Caco-2 (cell line): ENCODE measurements around the gene DNAJC24. TPM values are rescaled to one million over a fixed set of nuclear protein-coding genes. Genes with fewer than 3 reads are reported as not detected.

Experiments
- BruUV-seq: library from RNA; stranded (reverse); fragments of 400-500 nt; replicated peaks from 2 replicates; lab custom pipeline; 2021; lab: Mats Ljungman, UMichigan
- CTCF ChIA-PET: fragments of 300-600 bp; sonication (Branson Sonifier 250); formaldehyde crosslinking; loops from one replicate; lab custom pipeline; 2022; ENCODE audit warnings: antibody characterized with exemption; lab: Charles Lee
- POLR2A ChIA-PET: fragments of 300-600 bp; sonication (Branson Sonifier 250); formaldehyde crosslinking; loops from one replicate; lab custom pipeline; 2022; ENCODE audit warnings: antibody characterized with exemption; lab: Charles Lee
- DNase-seq, 2 experiments: peaks; one replicate each; pipeline versions ENCODE4 v3.0.0 to v3.0.0-alpha.2; 2020 to 2022
- H3K27me3 ChIP-seq: replicated peaks from 2 replicates; pipeline ENCODE4 v1.6.0; 2011; ENCODE audit warnings: low read length; ENCODE audit not compliant: control insufficient read depth, insufficient read depth
- H3K36me3 ChIP-seq: 2 replicates; pipeline ENCODE4 v1.5.1; 2011; ENCODE audit warnings: low read length; ENCODE audit not compliant: control insufficient read depth, insufficient read depth
- H3K4me1 ChIP-seq: fragments of 250-450 bp; sonication (Bioruptor Pico); 2 replicates; pipeline ENCODE4 v1.5.1; 2020; ENCODE audit warnings: mild to moderate bottlenecking
- H3K4me3 ChIP-seq: 2 replicates; pipeline ENCODE4 v1.5.1; 2011; ENCODE audit warnings: low read depth, mild to moderate bottlenecking, control low read depth, low read length
- H3K9me3 ChIP-seq: fragments of 250-450 bp; sonication (Bioruptor Pico); 2 replicates; pipeline ENCODE4 v1.5.1; 2020; ENCODE audit warnings: mild to moderate bottlenecking, moderate library complexity
- H3K27ac Mint-ChIP-seq: one replicate; pipeline ENCODE4 v1.8.0; 2022; ENCODE audit warnings: mixed read lengths; ENCODE audit not compliant: unreplicated experiment
- H3K27me3 Mint-ChIP-seq: one replicate; pipeline ENCODE4 v1.8.0; 2022; ENCODE audit warnings: mixed read lengths; ENCODE audit not compliant: insufficient read depth, unreplicated experiment
- H3K36me3 Mint-ChIP-seq: one replicate; pipeline ENCODE4 v1.8.0; 2022; ENCODE audit warnings: mild to moderate bottlenecking, mixed read lengths; ENCODE audit not compliant: insufficient read depth, unreplicated experiment
- H3K4me1 Mint-ChIP-seq: one replicate; pipeline ENCODE4 v1.8.0; 2022; ENCODE audit warnings: low read depth, mixed read lengths; ENCODE audit not compliant: unreplicated experiment
- H3K4me3 Mint-ChIP-seq: one replicate; pipeline ENCODE4 v1.8.0; 2022; ENCODE audit warnings: mild to moderate bottlenecking, moderate library complexity, mixed read lengths; ENCODE audit not compliant: unreplicated experiment
- H3K9me3 Mint-ChIP-seq: one replicate; pipeline ENCODE4 v1.8.0; 2022; ENCODE audit warnings: mixed read lengths; ENCODE audit not compliant: unreplicated experiment
- CTCF ChIP-seq, 2 experiments: fragments of 200-600 bp in 1 of 2; IDR thresholded peaks; 1 replicate in 1 of 2; 2 replicates in 1 of 2; pipeline versions ENCODE4 v1.5.1 to v1.8.0; 2011 to 2022; ENCODE audit warnings: antibody characterized with exemption in 1 of 2, control low read depth in 1 of 2, inconsistent platforms in 1 of 2, low read depth in 1 of 2, low read length in 1 of 2, mild to moderate bottlenecking in 1 of 2, moderate library complexity in 1 of 2; ENCODE audit not compliant: insufficient read depth in 1 of 2, severe bottlenecking in 1 of 2, unreplicated experiment in 1 of 2
- intact Hi-C: fragments of 100-400 bp; cut with micrococcal nuclease; formaldehyde crosslinking; loops from one replicate; pipeline ENCODE4 v1.10.0; 2022; ENCODE audit not compliant: unreplicated experiment
- total RNA-seq: library from RNA; stranded (reverse); gene quantifications from 2 replicates; pipeline ENCODE4 v1.2.3, GENCODE V29; 2022

The DNAJC24 gene
- total RNA-seq, 1 experiment from 2014 or later, result 14.8 TPM

- Histone ChIP-seq H3K9me3 (no peaks in the 10 kb centered on the region), H3K4me1 (no peaks in the 10 kb centered on the region), H3K36me3 (no peaks in the 10 kb centered on the region), H3K27me3 (no peaks in the 10 kb centered on the region), H3K4me3 (no peak overlapping the region)
- CTCF ChIA-PET, result no interaction called here
- POLR2A ChIA-PET, result no interaction called here
- H3K4me1 Mint-ChIP-seq, result no peaks in the 10 kb centered on the region
- no peak overlapping the region for H3K27ac Mint-ChIP-seq
- H3K9me3 Mint-ChIP-seq, result no peaks in the 10 kb centered on the region
- no TSS peak for BruUV-seq
- H3K27me3 Mint-ChIP-seq, result no peaks in the 10 kb centered on the region
- no peak for DNase-seq
- no peak overlapping the region for H3K4me3 Mint-ChIP-seq
- intact Hi-C loops, result no loop called here
- no peak for TF ChIP-seq CTCF (IDR thresholded peaks at IDR 0.05; ENCODE audit: insufficient read depth in 1 of 2, low read depth in 1 of 2, low read length in 1 of 2, severe bottlenecking in 1 of 2, unreplicated experiment in 1 of 2)
- H3K36me3 Mint-ChIP-seq, result no peaks in the 10 kb centered on the region
These were observed 52.2 kb downstream of the DNAJC24 start for GRCh38 chr11:31421820-31422219.

GRCh38 chr11:31422703-31423102, 53.0 kb downstream of the DNAJC24 start:
- Mint-ChIP-seq H3K27me3 (no peaks in the 10 kb centered on the region), H3K4me3 (no peak overlapping the region), H3K27ac (no peak overlapping the region), H3K36me3 (no peaks in the 10 kb centered on the region), H3K9me3 (no peaks in the 10 kb centered on the region), H3K4me1 (no peaks in the 10 kb centered on the region)
- intact Hi-C loops, result no loop called here
- no peaks in the 10 kb centered on the region for H3K4me1 ChIP-seq
- no peaks in the 10 kb centered on the region for H3K27me3 ChIP-seq
- no peak for DNase-seq
- H3K9me3 ChIP-seq, result no peaks in the 10 kb centered on the region
- H3K36me3 ChIP-seq, result no peaks in the 10 kb centered on the region
- BruUV-seq, result no TSS peak
- ChIA-PET POLR2A (no interaction called here), CTCF (no interaction called here)
- TF ChIP-seq CTCF (IDR thresholded peaks at IDR 0.05; ENCODE audit: insufficient read depth in 1 of 2, low read depth in 1 of 2, low read length in 1 of 2, severe bottlenecking in 1 of 2, unreplicated experiment in 1 of 2), result no peak
- H3K4me3 ChIP-seq, result no peak overlapping the region

GRCh38 chr11:31424652-31425051, 55.0 kb downstream of the DNAJC24 start:
- Mint-ChIP-seq H3K9me3 (no peaks in the 10 kb centered on the region), H3K27me3 (no peaks in the 10 kb centered on the region), H3K4me1 (no peaks in the 10 kb centered on the region), H3K27ac (no peak overlapping the region), H3K36me3 (peaks cover under 1% of the 10 kb centered on the region), H3K4me3 (no peak overlapping the region)
- DNase-seq, result no peak
- no peaks in the 10 kb centered on the region for H3K9me3 ChIP-seq
- CTCF ChIA-PET, result no interaction called here
- no peaks in the 10 kb centered on the region for H3K4me1 ChIP-seq
- intact Hi-C loops, result no loop called here
- TF ChIP-seq CTCF (IDR thresholded peaks at IDR 0.05; ENCODE audit: insufficient read depth in 1 of 2, low read depth in 1 of 2, low read length in 1 of 2, severe bottlenecking in 1 of 2, unreplicated experiment in 1 of 2), result no peak
- H3K27me3 ChIP-seq, result no peaks in the 10 kb centered on the region
- no TSS peak for BruUV-seq
- no peaks in the 10 kb centered on the region for H3K36me3 ChIP-seq
- H3K4me3 ChIP-seq, result no peak overlapping the region
- POLR2A ChIA-PET, result no interaction called here
